A673 (cell line): ENCODE results near the gene USP3. TPM values are rescaled to one million over a fixed set of nuclear protein-coding genes. Genes with fewer than 3 reads are reported as not detected.

Experiments used
- BruUV-seq: library from RNA; stranded (reverse); fragments of 400-500 nt; replicated peaks from 2 replicates; lab custom pipeline; 2021; lab: Mats Ljungman, UMichigan
- CTCF ChIA-PET: fragments of 300-600 bp; sonication (Branson Sonifier 250); formaldehyde crosslinking; loops from one replicate; lab custom pipeline; 2022; ENCODE audit warnings: antibody characterized with exemption; lab: Charles Lee
- POLR2A ChIA-PET: fragments of 300-600 bp; sonication (Branson Sonifier 250); formaldehyde crosslinking; loops from one replicate; lab custom pipeline; 2022; ENCODE audit warnings: antibody characterized with exemption; ENCODE audit not compliant: low non-redundant PET; lab: Charles Lee
- DNase-seq: peaks from one replicate; pipeline ENCODE4 v3.0.0-alpha.2; 2015; ENCODE audit warnings: low spot score
- H3K27ac ChIP-seq: fragments of 200-600 bp; sonication (generic); 2 replicates; pipeline ENCODE4 v1.5.1; 2016; ENCODE audit warnings: mixed run types, low read depth, mild to moderate bottlenecking, mixed read lengths, antibody characterized with exemption, low read length; ENCODE audit not compliant: poor library complexity, severe bottlenecking
- H3K27me3 ChIP-seq: fragments of 200-600 bp; sonication (generic); replicated peaks from 2 replicates; pipeline ENCODE4 v1.6.1; 2017; ENCODE audit warnings: mixed run types, low read depth, mild to moderate bottlenecking, mixed read lengths, antibody characterized with exemption, low read length; ENCODE audit not compliant: insufficient read depth, poor library complexity
- H3K36me3 ChIP-seq: fragments of 200-600 bp; sonication (generic); 2 replicates; pipeline ENCODE4 v1.6.1; 2016; ENCODE audit warnings: mixed run types, mild to moderate bottlenecking, mixed read lengths, antibody characterized with exemption, low read length; ENCODE audit not compliant: insufficient read depth, poor library complexity, severe bottlenecking
- H3K4me1 ChIP-seq: fragments of 200-600 bp; sonication (generic); 2 replicates; pipeline ENCODE4 v1.6.1; 2017; ENCODE audit warnings: mixed run types, mild to moderate bottlenecking, mixed read lengths, antibody characterized with exemption, low read length; ENCODE audit not compliant: insufficient read depth, poor library complexity, severe bottlenecking
- H3K4me3 ChIP-seq: fragments of 200-600 bp; sonication (generic); 2 replicates; pipeline ENCODE4 v1.5.1; 2016; ENCODE audit warnings: low read depth, mixed run types, mild to moderate bottlenecking, mixed read lengths, low read length; ENCODE audit not compliant: poor library complexity, severe bottlenecking
- H3K9me3 ChIP-seq: fragments of 200-600 bp; sonication (generic); 2 replicates; pipeline ENCODE4 v1.6.1; 2016; ENCODE audit warnings: mixed run types, low read depth, mild to moderate bottlenecking, mixed read lengths, antibody characterized with exemption, low read length; ENCODE audit not compliant: poor library complexity, severe bottlenecking
- CTCF ChIP-seq: fragments of 300-800, 200-600 bp; sonication (generic); conservative IDR thresholded peaks from 2 replicates; pipeline ENCODE4 v1.5.1; 2017; ENCODE audit warnings: low read depth, mild to moderate bottlenecking, antibody characterized with exemption, low read length, moderate library complexity, mixed read lengths
- EZH2 ChIP-seq: fragments of 200-600 bp; sonication (generic); IDR thresholded peaks from 2 replicates; pipeline ENCODE4 v1.6.1; 2017; ENCODE audit warnings: borderline replicate concordance, low read depth, mild to moderate bottlenecking, mixed read lengths, antibody characterized with exemption, low read length; ENCODE audit not compliant: poor library complexity, severe bottlenecking
- intact Hi-C: fragments of 100-400 bp; cut with micrococcal nuclease; formaldehyde crosslinking; loops from one replicate; pipeline ENCODE4 v1.10.0; 2022; ENCODE audit not compliant: unreplicated experiment
- total RNA-seq: library from RNA; stranded (reverse); gene quantifications from 2 replicates; pipeline ENCODE4 v1.2.3, GENCODE V29; 2021

The USP3 gene
- total RNA-seq, 1 experiment from 2014 or later = 65.3 TPM

- intact Hi-C loops = loop anchor here (5.0 to 10.0 kb wide), 2 partner anchors 102 to 319 kb away; partner anchors contain the start of gene USP3
- H3K27me3 ChIP-seq = no peaks in the 10 kb centered on the region
Measured at GRCh38 chr15:63604281-63604680, 99.9 kb downstream of the USP3 start.

GRCh38 chr15:63605036-63605435 lies 100.6 kb downstream of the USP3 start:
- peaks cover 19% of the 10 kb centered on the region for H3K4me1 ChIP-seq
- TF ChIP-seq CTCF (no peak), EZH2 (no peak)
- BruUV-seq = no TSS peak
- H3K27ac ChIP-seq = no peak overlapping the region
- CTCF ChIA-PET = no interaction called here
- no peak overlapping the region for H3K4me3 ChIP-seq
- no peaks in the 10 kb centered on the region for H3K27me3 ChIP-seq
- no peaks in the 10 kb centered on the region for H3K9me3 ChIP-seq
- intact Hi-C loops = loop anchor here (10.0 kb wide), 1 partner anchor 320 kb away; no protein-coding TSS in a partner anchor
- POLR2A ChIA-PET = no interaction called here
- DNase-seq = no peak
- peaks cover 2% of the 10 kb centered on the region for H3K36me3 ChIP-seq

More at GRCh38 chr15:63604281-63604680, 99.9 kb downstream of the USP3 start:
- Histone ChIP-seq H3K4me3 (no peak overlapping the region), H3K36me3 (peaks cover 2% of the 10 kb centered on the region), H3K4me1 (peaks cover 19% of the 10 kb centered on the region), H3K27ac (no peak overlapping the region), H3K9me3 (no peaks in the 10 kb centered on the region)
- DNase-seq = no peak
- TF ChIP-seq CTCF = no peak
- no peak for TF ChIP-seq EZH2
- POLR2A ChIA-PET = no interaction called here
- CTCF ChIA-PET = no interaction called here
- BruUV-seq = no TSS peak

DNA sequence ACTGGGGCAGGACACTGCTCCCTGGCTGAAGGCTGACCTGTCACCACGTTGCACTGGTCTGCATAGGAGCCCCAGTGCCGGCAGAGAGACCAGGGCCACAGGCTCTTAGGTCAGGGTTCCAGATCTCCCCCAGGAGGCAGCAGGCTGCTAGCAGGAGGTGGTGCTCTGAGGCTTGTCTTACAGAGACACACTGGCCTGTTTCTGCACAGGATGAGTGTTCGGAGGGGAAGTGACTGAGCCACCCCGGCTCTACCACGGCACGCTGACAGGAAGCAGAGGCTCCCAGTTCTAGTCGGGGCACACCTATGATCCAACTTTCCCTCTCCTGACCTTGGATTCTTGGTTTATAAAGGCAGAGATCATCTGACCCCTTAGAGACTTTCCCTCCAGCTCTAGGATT lies 101.4 kb downstream of the USP3 start:
- Histone ChIP-seq H3K4me3 (no peak overlapping the region), H3K27me3 (no peaks in the 10 kb centered on the region), H3K9me3 (no peaks in the 10 kb centered on the region), H3K4me1 (peaks cover 19% of the 10 kb centered on the region), H3K36me3 (peaks cover 2% of the 10 kb centered on the region), H3K27ac (no peak overlapping the region)
- ChIA-PET CTCF (no interaction called here), POLR2A (no interaction called here)
- no TSS peak for BruUV-seq
- TF ChIP-seq CTCF = no peak
- intact Hi-C loops = loop anchor here (10.0 kb wide), 1 partner anchor 321 kb away; no protein-coding TSS in a partner anchor
- no peak for DNase-seq
